C4-2B (cell line): Measurements from ENCODE around the gene PDLIM5.

Source experiments
- CTCF ChIP-seq: fragments of 450-650 bp; conservative IDR thresholded peaks from 2 replicates; pipeline ENCODE4 v1.5.1; 2017; ENCODE audit warnings: mild to moderate bottlenecking
- ZFX ChIP-seq: fragments of 450-650 bp; IDR thresholded peaks from 2 replicates; pipeline ENCODE4 v1.6.1; 2017

DNA sequence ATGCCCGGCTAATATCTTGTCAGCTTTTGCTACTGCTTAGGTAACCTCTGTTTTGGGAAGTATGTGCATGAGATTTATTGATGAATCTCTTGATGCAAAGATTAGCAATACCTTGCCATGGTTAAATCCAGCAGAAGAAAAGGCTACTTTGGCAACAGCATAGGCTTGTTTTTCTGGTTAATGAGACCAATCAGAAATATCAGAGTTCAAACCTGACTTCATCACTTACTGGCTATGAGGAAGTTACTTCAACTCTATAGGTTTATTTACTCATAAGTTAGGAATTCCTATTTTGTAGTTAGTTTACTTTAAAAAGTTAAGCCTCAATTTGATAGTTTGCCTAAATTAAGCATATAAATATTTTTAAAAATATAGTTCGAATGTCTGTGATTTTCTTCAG is 93.1 kb downstream of the PDLIM5 start:
- TF ChIP-seq CTCF (no peak), ZFX (no peak)
